Left lung (tissue), 10 donors: ENCODE data around the gene TMC1. TPM values are rescaled to one million over a fixed set of nuclear protein-coding genes. Genes with fewer than 3 reads are reported as not detected.

Experiments used
- ATAC-seq: fragments of 200-7000 bp; cut with Tn5 transposase; one replicate; pipeline ENCODE4 v1.9.1; 2020; ENCODE audit warnings: moderate library complexity
- DNase-seq, 4 donors: peaks; one replicate each; pipeline ENCODE4 v3.0.0-alpha.2; 2013 to 2020
- H3K27ac ChIP-seq, 2 donors: fragments of 200-600 bp; sonication (generic) in 1 of 2; one replicate each; pipeline versions ENCODE4 v1.5.0 to v1.8.0; 2020 to 2021
- H3K27me3 ChIP-seq, 2 donors: fragments of 200-600 bp; sonication (generic) in 1 of 2; one replicate each; pipeline versions ENCODE4 v1.5.0 to v1.8.0; 2020 to 2021
- H3K36me3 ChIP-seq, 2 donors: fragments of 200-600 bp; sonication (generic) in 1 of 2; one replicate each; pipeline versions ENCODE4 v1.5.0 to v1.8.0; 2020 to 2021
- H3K4me1 ChIP-seq, 2 donors: fragments of 200-600 bp; one replicate each; pipeline ENCODE4 v1.8.0; 2021
- H3K4me3 ChIP-seq, 2 donors: fragments of 200-600 bp; sonication (generic) in 1 of 2; one replicate each; pipeline versions ENCODE4 v1.5.0 to v1.8.0; 2020 to 2021; ENCODE audit warnings: mild to moderate bottlenecking in 1 of 2
- H3K9me3 ChIP-seq, 2 donors: fragments of 200-600 bp; sonication (generic) in 1 of 2; one replicate each; pipeline versions ENCODE4 v1.5.0 to v1.8.0; 2020 to 2021
- CTCF ChIP-seq, 2 donors: fragments of 200-600 bp; sonication (generic) in 1 of 2; IDR thresholded peaks; one replicate each; pipeline versions ENCODE4 v1.5.0 to v1.8.0; 2021; ENCODE audit warnings: antibody characterized with exemption in 2 of 2
- intact Hi-C, 2 donors: fragments of 100-400 bp; cut with DNase I; formaldehyde crosslinking; loops; one replicate each; pipeline versions ENCODE4 v1.11.2 to v1.14.2; 2022
- polyA plus RNA-seq, 6 donors: library from polyadenylated mRNA; unstranded; fragments of 120-200 nt; gene quantifications; one replicate each; pipeline ENCODE4 v1.2.1, GENCODE V29; 2013; ENCODE audit not compliant: insufficient read length in 6 of 6
- total RNA-seq, 2 donors: library from RNA; stranded (reverse); fragmentation: NEBNext Ultra II Directional; extraction: Animal tissue kit (Norgen Biotek cat#: 25700); gene quantifications; one replicate each; pipeline ENCODE4 v1.2.1, GENCODE V29; 2021
- donor health status: DM: no; HTN: yes; CAD: no.
- donor health status: DM: no; HTN: no; CAD: no.

TMC1 gene
- total and polyA plus RNA-seq, 8 donors = 0.26 to 0.81 (median 0.55) TPM; not detected in 1

- DNase-seq = no peak
- Histone ChIP-seq H3K36me3 (no peaks in the 10 kb centered on the region), H3K27me3 (no peaks in the 10 kb centered on the region), H3K27ac (no peak overlapping the region), H3K9me3 (peaks cover 0 to 3% of the 10 kb centered on the region in 2 donors), H3K4me3 (no peak overlapping the region), H3K4me1 (no peaks in the 10 kb centered on the region)
- no peak for ATAC-seq
- intact Hi-C loops = no loop called here
- no peak for TF ChIP-seq CTCF (IDR thresholded peaks at IDR 0.05)
Measured at GRCh38 chr9:72882117-72882775, 360.8 kb downstream of the TMC1 start.

DNA sequence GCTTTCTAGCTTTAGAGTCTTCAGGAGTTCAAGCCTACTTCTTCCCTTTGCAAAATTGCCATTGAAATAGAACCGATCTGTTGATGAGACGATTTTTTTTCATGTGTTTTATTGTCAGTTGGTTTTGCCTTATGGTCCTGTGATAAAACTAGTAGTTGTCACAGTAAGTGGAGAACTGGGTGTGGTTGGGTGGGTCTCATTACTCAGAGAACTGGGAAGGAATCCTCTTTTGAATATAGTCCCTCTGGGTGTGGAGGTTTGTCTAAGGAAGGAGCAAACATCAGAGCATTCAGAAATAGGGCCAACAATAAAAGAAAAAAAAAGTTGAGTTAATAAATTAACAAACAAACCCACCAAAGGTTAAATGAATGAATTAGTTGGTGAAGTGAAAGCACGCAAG, 362.5 kb downstream of the TMC1 start:
- Histone ChIP-seq H3K27ac (no peak overlapping the region), H3K4me3 (no peak overlapping the region), H3K9me3 (no peaks in the 10 kb centered on the region), H3K36me3 (no peaks in the 10 kb centered on the region), H3K27me3 (no peaks in the 10 kb centered on the region), H3K4me1 (no peaks in the 10 kb centered on the region)
- DNase-seq (no peak), ATAC-seq (no peak)
- no peak for TF ChIP-seq CTCF (IDR thresholded peaks at IDR 0.05)
- intact Hi-C loops = no loop called here

DNA sequence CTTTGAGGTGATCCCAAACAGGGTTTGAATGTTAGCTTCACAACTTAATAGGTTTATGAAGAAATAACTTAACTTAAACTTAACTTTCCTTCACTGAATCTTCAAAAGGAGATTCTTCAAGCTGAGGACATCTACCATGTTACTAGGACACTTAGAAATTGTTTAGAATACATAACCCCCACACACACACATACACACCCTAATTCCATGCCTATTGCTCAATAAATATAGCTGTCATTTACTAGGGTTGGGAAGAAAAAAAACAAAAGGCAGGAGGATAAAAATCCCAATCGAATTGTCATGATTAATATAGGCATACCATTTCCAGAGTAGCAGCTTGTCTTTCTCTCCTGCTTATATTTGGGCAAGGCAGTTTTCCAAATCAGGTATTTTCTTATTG, 363.1 kb downstream of the TMC1 start:
- Histone ChIP-seq H3K9me3 (no peaks in the 10 kb centered on the region), H3K4me3 (no peak overlapping the region), H3K27ac (no peak overlapping the region), H3K36me3 (no peaks in the 10 kb centered on the region), H3K27me3 (no peaks in the 10 kb centered on the region), H3K4me1 (no peaks in the 10 kb centered on the region)
- ATAC-seq (no peak), DNase-seq (no peak)
- TF ChIP-seq CTCF (IDR thresholded peaks at IDR 0.05) = no peak
- intact Hi-C loops = no loop called here

Other genes starting within 250 kb of the TMC1 start
- gene ZFAND5, start 156.4 kb upstream of the TMC1 start, total RNA-seq = 100 to 1,000 TPM; 149 to 161 TPM
- 100 to 1,000 TPM; 168 to 215 (median 188) TPM for gene ZFAND5, start 156.4 kb upstream of the TMC1 start, polyA plus RNA-seq